ENCODE measurements around the gene KIF1B. TPM values are rescaled to one million over a fixed set of nuclear protein-coding genes. Genes with fewer than 3 reads are reported as not detected.

Gene KIF1B
- total RNA-seq, 1 experiment from 2014 or later, result 28.1 TPM

GRCh38 chr1:10291705-10292104, 81.3 kb downstream of the KIF1B start:
- ChIA-PET RAD21 (ENCODE audit: low non-redundant PET in 1 of 2, low total read pairs in 2 of 2, uncharacterized antibody in 2 of 2, unreplicated experiment in 2 of 2) (no interaction called here), CTCF (no interaction called here), POLR2A (no interaction called here)
- Histone ChIP-seq H3K36me3 (ENCODE audit: control insufficient read depth in 1 of 2, insufficient read depth in 2 of 2, low read length in 2 of 2) (peaks cover 12 to 14% of the 10 kb centered on the region in 2 experiments; a peak in 3 of 4 replicates), H3K4me2 (ENCODE audit: low read length) (no peak overlapping the region), H3K27me3 (ENCODE audit: insufficient read depth, low read length) (no peaks in the 10 kb centered on the region), H3K9ac (ENCODE audit: low read length) (no peak overlapping the region), H3K79me2 (ENCODE audit: insufficient read depth, low read length) (no peaks in the 10 kb centered on the region), H3K9me2 (ENCODE audit: insufficient read depth) (no peaks in the 10 kb centered on the region), H3K9me3 (ENCODE audit: control insufficient read depth in 1 of 2, insufficient read depth in 1 of 2, low read depth in 1 of 2, low read length in 2 of 2) (no peaks in the 10 kb centered on the region), H3K4me1 (ENCODE audit: control insufficient read depth in 1 of 2, insufficient read depth in 2 of 2, low read length in 2 of 2) (no peaks in the 10 kb centered on the region), H3K4me3 (replicated peaks in 1 of 2; ENCODE audit: low read depth in 1 of 2, low read length in 2 of 2) (no peak overlapping the region), H3K27ac (ENCODE audit: low read depth, low read length) (no peak overlapping the region), H4K20me1 (ENCODE audit: insufficient read depth) (no peaks in the 10 kb centered on the region; the same call in 1 of the 2 replicates), H2AFZ (ENCODE audit: low read depth, low read length, poor library complexity, severe bottlenecking) (no peak overlapping the region)
- BruUV-seq (replicated peaks), result no TSS peak
- TF ChIP-seq RAD21 (IDR thresholded peaks at IDR 0.05; ENCODE audit: low read depth) (no peak), ZNF274 (IDR thresholded peaks at IDR 0.05; ENCODE audit: low read depth, low read length) (no peak), FOSL1 (IDR thresholded peaks at IDR 0.05; ENCODE audit: low read depth) (no peak), SIN3A (IDR thresholded peaks at IDR 0.05; ENCODE audit: low read depth) (no peak), SP1 (IDR thresholded peaks at IDR 0.05; ENCODE audit: low read depth) (no peak), CBX3 (IDR thresholded peaks at IDR 0.05; ENCODE audit: low read depth) (no peak), EZH2phosphoT487 (IDR thresholded peaks at IDR 0.05; ENCODE audit: borderline replicate concordance) (no peak), CTCF (IDR thresholded peaks at IDR 0.05 in 2 of 3, conservative IDR thresholded peaks at IDR 0.05 in 1 of 3; ENCODE audit: borderline replicate concordance in 1 of 3, insufficient read depth in 1 of 3, low read depth in 2 of 3, low read length in 2 of 3) (no peak)
- ATAC-seq (no peak), DNase-seq (ENCODE audit: low read depth, low spot score) (no peak)
- intact Hi-C loops (cut with micrococcal nuclease), result no loop called here

- Histone ChIP-seq H3K9me3 (ENCODE audit: control insufficient read depth in 1 of 2, insufficient read depth in 1 of 2, low read depth in 1 of 2, low read length in 2 of 2) (no peaks in the 10 kb centered on the region), H2AFZ (ENCODE audit: low read depth, low read length, poor library complexity, severe bottlenecking) (no peak overlapping the region), H3K4me2 (ENCODE audit: low read length) (no peak overlapping the region), H3K79me2 (ENCODE audit: insufficient read depth, low read length) (no peaks in the 10 kb centered on the region), H3K9me2 (ENCODE audit: insufficient read depth) (no peaks in the 10 kb centered on the region), H3K4me3 (replicated peaks in 1 of 2; ENCODE audit: low read depth in 1 of 2, low read length in 2 of 2) (no peak overlapping the region), H3K4me1 (ENCODE audit: control insufficient read depth in 1 of 2, insufficient read depth in 2 of 2, low read length in 2 of 2) (no peaks in the 10 kb centered on the region), H3K36me3 (ENCODE audit: control insufficient read depth in 1 of 2, insufficient read depth in 2 of 2, low read length in 2 of 2) (peaks cover 17 to 19% of the 10 kb centered on the region in 2 experiments; a peak in 3 of 4 replicates), H3K27me3 (ENCODE audit: insufficient read depth, low read length) (no peaks in the 10 kb centered on the region), H4K20me1 (ENCODE audit: insufficient read depth) (no peaks in the 10 kb centered on the region; the same call in 1 of the 2 replicates), H3K9ac (ENCODE audit: low read length) (no peak overlapping the region), H3K27ac (ENCODE audit: low read depth, low read length) (no peak overlapping the region)
- TF ChIP-seq TCF7L2 (IDR thresholded peaks at IDR 0.05; ENCODE audit: borderline replicate concordance, extremely low read depth, insufficient read depth, insufficient read length), result no peak
- no peak for TF ChIP-seq EZH2 (IDR thresholded peaks at IDR 0.05)
- TF ChIP-seq EZH2phosphoT487 (IDR thresholded peaks at IDR 0.05; ENCODE audit: borderline replicate concordance), result no peak
- no peak for TF ChIP-seq JUND (IDR thresholded peaks at IDR 0.05)
- TF ChIP-seq EGR1 (IDR thresholded peaks at IDR 0.05; ENCODE audit: low read depth), result no peak
- no peak for TF ChIP-seq ATF3 (IDR thresholded peaks at IDR 0.05)
- ChIA-PET CTCF (no interaction called here), POLR2A (no interaction called here), RAD21 (ENCODE audit: low non-redundant PET in 1 of 2, low total read pairs in 2 of 2, uncharacterized antibody in 2 of 2, unreplicated experiment in 2 of 2) (no interaction called here)
- no peak for DNase-seq (ENCODE audit: low read depth, low spot score)
- no TSS peak for BruUV-seq (replicated peaks)
- intact Hi-C loops (cut with micrococcal nuclease), result no loop called here
- ATAC-seq, result no peak
Measured at GRCh38 chr1:10292188-10292587, 81.8 kb downstream of the KIF1B start.

Data from HCT116 (cell line).